Keratinocyte (primary cell): ENCODE data around the gene RPS15A.

Experiments
- CTCF ChIP-seq, 3 experiments: IDR thresholded peaks in 1 of 3; conservative IDR thresholded peaks in 1 of 3; optimal IDR thresholded peaks in 1 of 3; 2 replicates in 2 of 3; 3 replicates in 1 of 3; pipeline versions ENCODE3 to v1.5.1; 2011; ENCODE audit warnings: low read length in 3 of 3, mild to moderate bottlenecking in 3 of 3, moderate library complexity in 2 of 3, control low read depth in 1 of 3, inconsistent platforms in 1 of 3; ENCODE audit not compliant: insufficient read depth in 2 of 3; ENCODE audit errors: extremely low read depth in 1 of 3
- EZH2 ChIP-seq: IDR thresholded peaks from one replicate; pipeline ENCODE4 v1.6.1; 2012; ENCODE audit warnings: inconsistent platforms, mild to moderate bottlenecking, low read length, moderate library complexity

GRCh38 chr16:18796377-18796776, 6.2 kb upstream of the RPS15A start:
- TF ChIP-seq CTCF (optimal IDR thresholded peaks at IDR 0.05 in 1 of 3, IDR thresholded peaks at IDR 0.05 in 1 of 3, conservative IDR thresholded peaks at IDR 0.05 in 1 of 3; ENCODE audit: extremely low read depth in 1 of 3, insufficient read depth in 2 of 3, low read length in 3 of 3) (no peak), EZH2 (no peak)
